ENCODE measurements around the gene CYP2D6. TPM values are rescaled to one million over a fixed set of nuclear protein-coding genes. Genes with fewer than 3 reads are reported as not detected.
"Not testable (repeated sequence)": the region's sequence is repeated elsewhere in the genome, so short reads cannot be mapped to it uniquely, and the experiment has no call there.

CYP2D6 gene
- 0.17 TPM in 1 of 2 replicates, not detected in the other for total RNA-seq (2014; rRNA removed)
- polyA plus RNA-seq (2012): 0.16 TPM

GRCh38 chr22:42130639-42131431 is at the start of gene CYP2D6:
Gene CYP2D6 (minus strand): TSS chr22:42130810. CDS start chr22:42130791, 19 bp downstream.
- not testable (repeated sequence) for DNase-seq (ENCODE audit: low read depth)

GRCh38 chr22:42179616-42180015 is 49.0 kb upstream of the CYP2D6 start:
- DNase-seq (ENCODE audit: low read depth): peak; percentile 94

GRCh38 chr22:42178910-42179519 is 48.4 kb upstream of the CYP2D6 start:
- DNase-seq (ENCODE audit: low read depth): no peak

- DNase-seq (ENCODE audit: low read depth): no peak
Observed at GRCh38 chr22:42177891-42178336, 47.3 kb upstream of the CYP2D6 start.

GRCh38 chr22:42176255-42176915 is 45.8 kb upstream of the CYP2D6 start:
- DNase-seq (ENCODE audit: low read depth): no peak

GRCh38 chr22:42174062-42174461 is 43.5 kb upstream of the CYP2D6 start:
- DNase-seq (ENCODE audit: low read depth): no peak

- DNase-seq (ENCODE audit: low read depth): peak; percentile 23
Observed at GRCh38 chr22:42173183-42173926, 42.7 kb upstream of the CYP2D6 start.

- DNase-seq (ENCODE audit: low read depth): peak; percentile 52
Observed at GRCh38 chr22:42172773-42173172, 42.2 kb upstream of the CYP2D6 start.

GRCh38 chr22:42171946-42172719 is 41.5 kb upstream of the CYP2D6 start:
- no peak for DNase-seq (ENCODE audit: low read depth)

- DNase-seq (ENCODE audit: low read depth): no peak
Observed at GRCh38 chr22:42171417-42171816, 40.8 kb upstream of the CYP2D6 start.

GRCh38 chr22:42170946-42171345 is 40.3 kb upstream of the CYP2D6 start:
- DNase-seq (ENCODE audit: low read depth): no peak

GRCh38 chr22:42169055-42169469 is 38.5 kb upstream of the CYP2D6 start:
- peak; percentile 58 for DNase-seq (ENCODE audit: low read depth)

- no peak for DNase-seq (ENCODE audit: low read depth)
Observed at GRCh38 chr22:42168476-42168875, 37.9 kb upstream of the CYP2D6 start.

GRCh38 chr22:42167066-42167465 is 36.5 kb upstream of the CYP2D6 start:
- DNase-seq (ENCODE audit: low read depth): no peak

GRCh38 chr22:42164901-42165300 is 34.3 kb upstream of the CYP2D6 start:
- no peak for DNase-seq (ENCODE audit: low read depth)

- no peak for DNase-seq (ENCODE audit: low read depth)
Observed at GRCh38 chr22:42163515-42163914, 32.9 kb upstream of the CYP2D6 start.

GRCh38 chr22:42162728-42163489 is 32.3 kb upstream of the CYP2D6 start:
- DNase-seq (ENCODE audit: low read depth): no peak

GRCh38 chr22:42160830-42161696 is 30.5 kb upstream of the CYP2D6 start:
- no peak for DNase-seq (ENCODE audit: low read depth)

GRCh38 chr22:42160251-42160650 is 29.6 kb upstream of the CYP2D6 start:
- DNase-seq (ENCODE audit: low read depth): no peak

Measured in LHCN-M2 (cell line).